Gastroesophageal sphincter (tissue), 4 donors: Measurements from ENCODE around the gene APC. TPM values are rescaled to one million over a fixed set of nuclear protein-coding genes. Genes with fewer than 3 reads are reported as not detected.

ENCODE experiments used
- ATAC-seq: fragments of 150-250 bp; one replicate; pipeline ENCODE4 v1.9.1; 2016; ENCODE audit warnings: mild to moderate bottlenecking, moderate library complexity
- H3K27ac ChIP-seq, 4 donors: fragments of 200-600 bp; sonication (generic) in 3 of 4; 1 replicate in 3 of 4; 2 replicates in 1 of 4; pipeline ENCODE4 v1.5.1; 2016 to 2019
- H3K27me3 ChIP-seq: fragments of 200-600 bp; sonication (generic); one replicate; pipeline ENCODE4 v1.5.1; 2019
- H3K36me3 ChIP-seq, 2 donors: fragments of 200-600 bp; sonication (generic); one replicate each; pipeline ENCODE4 v1.5.1; 2019; ENCODE audit warnings: control low read depth in 1 of 2
- H3K4me1 ChIP-seq, 3 donors: fragments of 200-600 bp; sonication (generic); 1 replicate in 2 of 3; 2 replicates in 1 of 3; pipeline ENCODE4 v1.5.1; 2016 to 2019; ENCODE audit warnings: control low read depth in 2 of 3
- H3K4me3 ChIP-seq, 2 donors: fragments of 200-600 bp; sonication (generic); one replicate each; pipeline ENCODE4 v1.5.1; 2019; ENCODE audit warnings: mild to moderate bottlenecking in 1 of 2, moderate library complexity in 1 of 2
- H3K9me3 ChIP-seq, 3 donors: fragments of 200-600 bp; sonication (generic); one replicate each; pipeline ENCODE4 v1.5.1; 2017 to 2019; ENCODE audit warnings: control low read depth in 2 of 3
- CTCF ChIP-seq, 4 experiments: fragments of 200-600 bp in 2 of 4; fragments of 450-650 bp in 2 of 4; sonication (generic) in 1 of 4; IDR thresholded peaks; one replicate each; pipeline ENCODE4 v1.5.1; 2017 to 2019; ENCODE audit warnings: antibody characterized with exemption in 4 of 4, mild to moderate bottlenecking in 2 of 4, moderate library complexity in 2 of 4
- EP300 ChIP-seq: sonication (generic); formaldehyde crosslinking; IDR thresholded peaks from one replicate; pipeline ENCODE4 v1.6.1; 2017; ENCODE audit warnings: antibody characterized with exemption, mild to moderate bottlenecking
- POLR2A ChIP-seq, 2 donors: fragments of 450-650 bp; IDR thresholded peaks; one replicate each; pipeline ENCODE4 v1.6.1; 2017; ENCODE audit warnings: antibody characterized with exemption in 2 of 2, mild to moderate bottlenecking in 2 of 2, moderate library complexity in 1 of 2
- POLR2AphosphoS5 ChIP-seq: sonication (generic); formaldehyde crosslinking; IDR thresholded peaks from one replicate; pipeline ENCODE4 v1.6.1; 2017; ENCODE audit warnings: antibody characterized with exemption
- WGBS, 2 donors: methylation state at CpG; one replicate each; pipeline ENCODE4 v1.1.5; 2018; ENCODE audit warnings: low coverage in 1 of 2; 5-methylcytosine and 5-hydroxymethylcytosine counted together
- total RNA-seq, 4 donors: library from RNA; depleted of rRNA; stranded (reverse); fragments of >200 nt; gene quantifications; one replicate each; pipeline ENCODE4 v1.1.0, GENCODE V29; 2016

The APC gene
- total RNA-seq, 4 donors from 2014 or later: 77.3 to 172 (median 112) TPM

- ATAC-seq: no peak
- H3K4me3 ChIP-seq: no peak overlapping the region
- no peak overlapping the region for H3K27ac ChIP-seq
- WGBS, 2 donors: 37 to 59% methylated on average over 2 of the region's 2 CpGs
- H3K9me3 ChIP-seq: no peaks in the 10 kb centered on the region
- H3K27me3 ChIP-seq: no peaks in the 10 kb centered on the region
- TF ChIP-seq POLR2A (IDR thresholded peaks at IDR 0.05) (no peak), EP300 (no peak), CTCF (IDR thresholded peaks at IDR 0.05) (no peak), POLR2AphosphoS5 (no peak)
- no peaks in the 10 kb centered on the region for H3K36me3 ChIP-seq
- no peaks in the 10 kb centered on the region for H3K4me1 ChIP-seq
These were observed 40.4 kb upstream of the APC start for GRCh38 chr5:112697322-112697721.

GRCh38 chr5:112697833-112698232 is 39.9 kb upstream of the APC start:
- no peak for ATAC-seq
- Histone ChIP-seq H3K27ac (no peak overlapping the region), H3K4me1 (no peaks in the 10 kb centered on the region), H3K36me3 (no peaks in the 10 kb centered on the region), H3K9me3 (no peaks in the 10 kb centered on the region), H3K4me3 (no peak overlapping the region), H3K27me3 (no peaks in the 10 kb centered on the region)
- TF ChIP-seq EP300 (no peak), CTCF (IDR thresholded peaks at IDR 0.05) (no peak), POLR2A (IDR thresholded peaks at IDR 0.05) (no peak), POLR2AphosphoS5 (no peak)
- 57 to 91% methylated on average over 2 of the region's 2 CpGs for WGBS, 2 donors

GRCh38 chr5:112703866-112704820 is 33.5 kb upstream of the APC start:
- 30 to 44% methylated on average over 5 to 7 of the region's 7 CpGs for WGBS, 2 donors
- TF ChIP-seq POLR2A (IDR thresholded peaks at IDR 0.05) (no peak), CTCF (IDR thresholded peaks at IDR 0.05) (no peak), EP300 (no peak), POLR2AphosphoS5 (no peak)
- Histone ChIP-seq H3K27me3 (no peaks in the 10 kb centered on the region), H3K4me1 (peaks cover 0 to 18% (median 5%) of the 10 kb centered on the region in 3 donors), H3K27ac (peak overlapping the region in 3 of 4 donors; percentile 11 to 59 (median 34)), H3K36me3 (no peaks in the 10 kb centered on the region), H3K9me3 (no peaks in the 10 kb centered on the region), H3K4me3 (no peak overlapping the region)
- no peak for ATAC-seq

- ATAC-seq: no peak
- Histone ChIP-seq H3K4me3 (peak overlapping the region; percentile 87 to 93), H3K27ac (peak overlapping the region in 3 of 4 donors; percentile 95 to 97 (median 96)), H3K36me3 (no peaks in the 10 kb centered on the region), H3K27me3 (no peaks in the 10 kb centered on the region), H3K9me3 (no peaks in the 10 kb centered on the region), H3K4me1 (peaks cover 4 to 41% (median 5%) of the 10 kb centered on the region in 3 donors)
- 92 to 100% methylated on average over 2 to 4 of the region's 4 CpGs for WGBS, 2 donors
- TF ChIP-seq CTCF (IDR thresholded peaks at IDR 0.05): no peak
- TF ChIP-seq POLR2AphosphoS5: no peak
- TF ChIP-seq POLR2A (IDR thresholded peaks at IDR 0.05): no peak
- no peak for TF ChIP-seq EP300
These were observed 31.2 kb upstream of the APC start for GRCh38 chr5:112706446-112707016.
